A549 treated with GW870086 at 1 μM for 4 hours (cell line): ENCODE data around the gene HYAL2. TPM values are rescaled to one million over a fixed set of nuclear protein-coding genes. Genes with fewer than 3 reads are reported as not detected.

Experiments used
- total RNA-seq: library from RNA; stranded (reverse); fragments of 200-300 nt; extraction: Qiagen RNA extraction; gene quantifications from 5 replicates; pipeline ENCODE4 v1.2.3, GENCODE V29; 2022; ENCODE audit warnings: low read depth

Gene HYAL2, protein sequence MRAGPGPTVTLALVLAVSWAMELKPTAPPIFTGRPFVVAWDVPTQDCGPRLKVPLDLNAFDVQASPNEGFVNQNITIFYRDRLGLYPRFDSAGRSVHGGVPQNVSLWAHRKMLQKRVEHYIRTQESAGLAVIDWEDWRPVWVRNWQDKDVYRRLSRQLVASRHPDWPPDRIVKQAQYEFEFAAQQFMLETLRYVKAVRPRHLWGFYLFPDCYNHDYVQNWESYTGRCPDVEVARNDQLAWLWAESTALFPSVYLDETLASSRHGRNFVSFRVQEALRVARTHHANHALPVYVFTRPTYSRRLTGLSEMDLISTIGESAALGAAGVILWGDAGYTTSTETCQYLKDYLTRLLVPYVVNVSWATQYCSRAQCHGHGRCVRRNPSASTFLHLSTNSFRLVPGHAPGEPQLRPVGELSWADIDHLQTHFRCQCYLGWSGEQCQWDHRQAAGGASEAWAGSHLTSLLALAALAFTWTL
- total RNA-seq: 24.6 to 31.4 TPM (median 30.4 TPM) in 5 replicates

DNA sequence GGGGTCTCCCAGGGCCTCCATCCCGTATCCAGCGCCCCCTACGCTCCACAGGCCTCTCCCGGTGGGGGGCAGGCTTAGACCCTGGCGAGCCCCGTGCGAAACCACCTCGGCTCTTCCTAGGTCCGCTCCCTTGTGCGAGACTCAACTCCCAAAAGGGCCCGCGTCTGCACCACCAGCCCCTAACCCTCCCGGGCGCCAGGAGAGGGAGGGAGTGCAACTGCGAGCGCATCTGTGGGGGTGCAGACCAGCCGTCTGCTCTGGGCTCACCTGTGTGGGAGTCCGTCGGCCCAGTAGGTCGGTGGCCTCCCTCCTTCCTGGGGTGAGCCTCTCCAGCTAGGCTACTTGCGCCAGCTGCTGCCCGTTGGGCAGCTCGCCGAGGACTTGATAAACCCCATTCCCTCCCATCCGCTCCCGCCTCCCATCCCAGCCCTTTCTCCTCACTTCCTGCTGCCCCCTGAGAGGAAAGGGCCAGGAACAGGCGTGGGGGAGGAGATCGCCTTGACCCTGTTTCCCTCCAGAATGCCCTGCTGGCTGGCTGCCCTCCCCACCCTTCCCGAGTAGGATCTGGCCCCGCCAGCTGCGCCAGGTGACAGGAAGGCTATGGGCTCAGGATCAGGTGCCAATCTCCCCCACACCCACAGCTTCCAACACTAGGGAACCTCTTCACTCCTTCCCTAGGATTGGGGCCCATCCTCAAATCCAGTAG is at the start of gene HYAL2:
Gene HYAL2, minus strand, starts transcription at position 360 of the 706 bp plus-strand sequence. CDS start 2,256 bp downstream, outside the sequence.

DNA sequence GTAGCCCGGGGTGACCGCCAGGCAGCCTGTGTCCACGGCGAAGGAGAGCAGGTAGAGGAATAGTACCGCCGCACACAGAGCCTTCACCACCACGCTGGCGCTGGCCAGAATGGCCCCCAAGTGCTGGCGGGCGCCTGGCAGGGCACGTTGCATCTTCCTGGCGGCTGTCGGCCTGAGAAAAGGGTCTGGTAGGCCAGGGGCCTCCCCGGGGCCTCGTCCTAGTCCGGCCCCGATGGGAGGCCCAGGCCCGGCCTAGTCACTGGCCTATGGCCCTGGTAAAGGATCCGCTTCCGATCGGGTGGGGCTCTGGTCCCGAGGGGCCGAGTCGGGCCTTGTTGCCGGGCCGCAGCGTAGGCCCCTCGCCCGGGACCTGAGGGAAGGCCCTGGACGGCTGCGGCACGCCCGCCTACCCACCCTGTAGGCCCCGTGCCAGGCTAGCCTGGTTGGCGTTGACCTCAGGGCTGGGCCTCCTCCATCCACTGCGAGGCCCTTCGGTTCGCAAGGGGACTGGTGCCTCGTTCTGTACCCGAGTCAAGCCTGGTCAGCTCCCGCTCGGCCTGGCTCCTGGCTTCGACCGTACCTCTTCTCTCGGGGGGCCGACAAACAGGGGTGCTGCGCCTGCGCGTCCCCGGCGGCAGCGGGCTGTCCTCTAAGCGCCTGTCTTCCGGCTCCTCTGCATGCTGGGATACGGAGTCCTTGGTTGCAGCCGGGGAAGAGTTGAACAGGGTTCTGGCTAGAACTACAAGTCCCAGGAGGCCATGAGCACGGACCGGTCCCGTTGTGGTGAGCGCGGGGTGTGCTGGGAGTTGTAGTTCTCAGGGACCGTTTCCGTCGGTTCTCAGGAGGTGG is 36.6 kb upstream of the HYAL2 start, which contains the start of gene TMEM115:
Gene TMEM115, minus strand, starts transcription at position 611 of the 849 bp plus-strand sequence. Its CDS starts 458 bp downstream, at position 153.

DNA sequence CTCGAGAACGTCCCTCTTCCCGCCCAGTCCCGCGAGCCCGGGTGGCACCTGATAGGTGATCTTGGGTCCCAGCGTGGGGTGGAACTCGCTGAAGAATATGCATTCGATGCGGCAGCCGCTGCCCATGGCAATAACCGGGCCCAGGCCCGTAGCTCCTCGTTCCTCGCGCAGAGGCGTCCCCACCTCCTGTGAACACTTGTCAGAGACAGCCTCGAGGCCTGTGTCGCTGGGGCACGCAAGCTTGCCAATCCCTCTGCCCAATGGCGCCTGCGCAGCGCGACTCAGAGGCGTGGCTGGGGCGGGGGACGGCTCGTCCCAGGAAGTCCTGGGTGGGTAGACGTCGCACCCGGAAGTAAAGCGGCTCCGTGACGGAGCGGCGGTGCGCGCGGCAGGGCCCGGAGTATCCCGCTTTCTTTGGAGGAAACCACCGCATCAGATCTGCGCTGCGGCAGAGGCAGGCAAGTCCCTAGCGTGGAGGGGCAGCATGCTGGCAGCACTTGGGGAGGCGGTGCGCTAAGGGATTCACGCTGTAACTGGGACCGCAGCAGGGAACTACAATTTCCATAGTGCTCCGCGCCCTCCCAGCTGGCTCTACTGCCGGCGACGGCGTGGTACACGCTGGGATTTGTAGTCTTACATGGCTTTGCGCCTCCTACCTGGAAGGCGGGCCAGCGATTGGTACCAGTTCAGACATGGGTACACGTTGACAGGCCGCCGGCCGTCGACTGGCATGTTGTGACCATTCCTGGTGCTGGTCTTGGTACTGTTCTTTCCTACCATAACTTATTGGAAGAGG is 28.2 kb upstream of the HYAL2 start, which contains the start of the genes CYB561D2 and NPRL2:
Gene CYB561D2, plus strand, starts transcription at position 336 of the 796 bp plus-strand sequence. CDS start 572 bp downstream, outside the sequence.
Gene NPRL2, minus strand, starts transcription at position 249 of the 796 bp plus-strand sequence. Its CDS starts 123 bp downstream, at position 126.

DNA sequence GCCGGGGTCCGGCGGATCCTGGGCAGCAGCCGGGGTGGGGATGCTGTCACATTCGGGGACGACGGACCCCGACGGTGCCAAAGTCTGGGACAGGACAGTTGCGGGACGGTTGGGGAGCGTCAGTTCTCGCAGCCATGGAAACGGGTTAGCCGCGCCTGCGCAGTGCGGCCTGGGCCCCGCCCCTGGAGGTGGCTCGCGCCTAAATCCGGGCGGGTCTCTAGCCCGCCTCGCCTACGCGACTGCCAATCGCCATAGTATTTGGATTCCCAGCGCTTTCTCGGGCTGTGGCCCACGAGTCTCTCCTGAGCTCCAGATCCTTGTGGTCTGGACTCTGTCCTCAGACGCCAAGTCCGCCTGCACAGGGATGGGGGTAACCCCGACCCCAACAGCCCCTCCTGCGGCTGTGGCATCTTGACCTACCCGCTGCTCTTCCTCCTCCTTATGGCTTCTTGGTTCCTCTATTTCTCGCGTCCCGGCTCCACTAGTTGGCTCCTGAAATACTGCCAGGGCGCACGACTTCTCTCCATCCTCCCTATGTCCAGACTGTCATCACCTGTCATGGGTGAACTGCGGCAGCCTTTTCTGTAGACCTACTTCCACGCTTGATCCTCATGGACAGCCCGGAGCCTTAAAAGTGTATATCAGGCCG is 23.2 kb upstream of the HYAL2 start, which contains the start of gene ZMYND10:
Gene ZMYND10, minus strand, starts transcription at position 147 of the 649 bp plus-strand sequence. CDS start 153 bp downstream, outside the sequence.

DNA sequence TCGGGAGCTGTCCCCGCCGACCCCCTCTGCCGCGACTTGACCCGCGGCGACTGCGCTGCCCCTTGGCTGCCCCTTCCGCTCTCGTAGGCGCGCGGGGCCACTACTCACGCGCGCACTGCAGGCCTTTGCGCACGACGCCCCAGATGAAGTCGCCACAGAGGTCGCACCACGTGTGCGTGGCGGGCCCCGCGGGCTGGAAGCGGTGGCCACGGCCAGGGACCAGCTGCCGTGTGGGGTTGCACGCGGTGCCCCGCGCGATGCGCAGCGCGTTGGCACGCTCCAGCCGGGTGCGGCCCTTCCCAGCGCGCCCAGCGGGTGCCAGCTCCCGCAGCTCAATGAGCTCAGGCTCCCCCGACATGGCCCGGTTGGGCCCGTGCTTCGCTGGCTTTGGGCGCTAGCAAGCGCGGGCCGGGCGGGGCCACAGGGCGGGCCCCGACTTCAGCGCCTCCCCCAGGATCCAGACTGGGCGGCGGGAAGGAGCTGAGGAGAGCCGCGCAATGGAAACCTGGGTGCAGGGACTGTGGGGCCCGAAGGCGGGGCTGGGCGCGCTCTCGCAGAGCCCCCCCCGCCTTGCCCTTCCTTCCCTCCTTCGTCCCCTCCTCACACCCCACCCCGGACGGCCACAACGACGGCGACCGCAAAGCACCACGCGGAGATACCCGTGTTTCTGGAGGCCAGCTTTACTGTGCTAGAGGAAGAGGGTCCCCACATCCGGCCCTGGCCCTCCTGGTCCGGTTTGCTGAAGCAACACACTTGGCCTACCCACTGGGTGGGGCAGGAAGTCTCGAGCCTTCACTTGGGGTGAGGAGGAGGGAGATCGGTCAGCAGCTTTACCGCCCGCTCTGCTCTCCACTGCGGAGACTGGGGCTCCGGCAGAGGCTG is 18.1 kb upstream of the HYAL2 start, which contains the start of gene RASSF1:
Gene RASSF1, minus strand, starts transcription at position 389 of the 882 bp plus-strand sequence. Its CDS starts 31 bp downstream, at position 358.

DNA sequence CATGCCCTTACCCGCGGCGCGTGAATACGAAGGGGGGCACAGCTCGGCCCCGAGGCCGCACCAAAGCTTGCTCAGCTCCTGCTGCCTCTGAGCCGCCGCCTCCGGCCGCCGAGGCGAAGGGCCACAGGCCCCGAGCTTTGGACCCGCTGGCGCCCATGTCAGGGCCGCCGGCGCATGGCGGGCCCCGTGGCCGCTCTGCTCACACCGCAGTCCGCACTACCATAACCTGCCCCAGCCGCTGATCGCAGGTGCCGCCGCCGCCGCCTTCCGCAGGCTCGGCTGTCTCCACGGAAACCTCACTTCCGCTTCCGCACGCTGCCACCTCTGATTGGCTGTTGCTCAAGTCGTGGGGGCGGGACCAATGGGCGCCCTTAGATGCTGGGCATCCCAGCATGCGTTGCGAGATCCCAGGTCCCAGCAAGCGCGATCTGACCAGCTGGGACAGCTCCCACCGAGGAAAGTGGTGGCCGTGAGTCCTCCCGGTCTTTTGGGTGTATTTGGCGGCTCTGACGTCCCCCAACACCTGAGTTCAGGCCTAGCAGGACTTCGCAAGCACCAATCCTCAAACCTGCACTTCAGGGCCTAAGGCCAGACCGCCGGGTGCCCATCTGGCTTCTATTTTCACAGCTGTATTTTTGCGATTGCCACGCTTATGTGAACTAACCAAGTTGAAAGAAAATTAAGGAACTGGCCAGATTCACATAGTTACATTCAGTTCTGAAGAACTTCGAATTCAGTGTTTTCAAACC is 5.6 kb upstream of the HYAL2 start, which contains the start of gene TUSC2:
Gene TUSC2, minus strand, starts transcription at position 281 of the 749 bp plus-strand sequence. Its CDS starts 124 bp downstream, at position 157.

DNA sequence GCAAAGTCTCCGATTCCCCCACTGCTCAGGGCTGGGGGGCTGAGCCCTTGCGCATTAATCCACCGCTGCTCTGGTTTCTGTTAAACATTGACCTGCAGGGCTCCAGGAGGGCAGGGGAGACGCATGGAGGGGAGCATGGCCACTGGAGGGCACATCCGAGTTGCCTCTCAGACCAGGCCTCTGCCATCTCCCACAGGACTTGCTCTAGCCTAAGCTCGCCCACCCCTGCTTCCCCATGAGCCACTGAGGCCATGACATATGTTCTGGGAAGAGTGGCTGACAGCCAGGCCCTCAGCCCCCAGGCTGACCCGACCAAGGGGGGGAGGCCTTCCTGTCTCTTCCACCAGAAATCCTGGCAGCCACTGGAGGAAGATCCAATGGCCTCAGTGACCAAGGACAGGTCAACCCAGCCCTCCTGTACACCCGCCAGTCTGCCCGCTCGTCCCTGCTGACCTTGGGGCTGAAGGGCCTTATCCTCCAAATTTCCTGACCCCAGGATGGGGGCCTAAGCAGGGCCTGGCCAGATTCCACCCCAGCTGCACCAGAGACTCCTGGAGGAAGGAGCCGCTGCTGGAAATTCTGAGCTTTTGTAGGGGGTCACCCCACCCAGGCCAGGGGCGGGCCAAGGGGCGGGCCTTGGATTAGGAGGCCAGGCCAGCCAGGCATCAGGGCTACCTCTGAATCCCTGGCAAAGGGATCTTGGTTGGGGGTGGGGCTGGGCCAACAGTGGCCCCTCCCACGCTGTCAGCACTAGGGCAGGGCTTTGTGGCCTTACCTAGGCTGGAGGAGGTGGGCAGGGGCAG is 19.3 kb downstream of the HYAL2 start, which contains the start of gene HYAL1:
Gene HYAL1, minus strand, starts transcription at position 562 of the 803 bp plus-strand sequence. CDS start 618 bp downstream, outside the sequence.

DNA sequence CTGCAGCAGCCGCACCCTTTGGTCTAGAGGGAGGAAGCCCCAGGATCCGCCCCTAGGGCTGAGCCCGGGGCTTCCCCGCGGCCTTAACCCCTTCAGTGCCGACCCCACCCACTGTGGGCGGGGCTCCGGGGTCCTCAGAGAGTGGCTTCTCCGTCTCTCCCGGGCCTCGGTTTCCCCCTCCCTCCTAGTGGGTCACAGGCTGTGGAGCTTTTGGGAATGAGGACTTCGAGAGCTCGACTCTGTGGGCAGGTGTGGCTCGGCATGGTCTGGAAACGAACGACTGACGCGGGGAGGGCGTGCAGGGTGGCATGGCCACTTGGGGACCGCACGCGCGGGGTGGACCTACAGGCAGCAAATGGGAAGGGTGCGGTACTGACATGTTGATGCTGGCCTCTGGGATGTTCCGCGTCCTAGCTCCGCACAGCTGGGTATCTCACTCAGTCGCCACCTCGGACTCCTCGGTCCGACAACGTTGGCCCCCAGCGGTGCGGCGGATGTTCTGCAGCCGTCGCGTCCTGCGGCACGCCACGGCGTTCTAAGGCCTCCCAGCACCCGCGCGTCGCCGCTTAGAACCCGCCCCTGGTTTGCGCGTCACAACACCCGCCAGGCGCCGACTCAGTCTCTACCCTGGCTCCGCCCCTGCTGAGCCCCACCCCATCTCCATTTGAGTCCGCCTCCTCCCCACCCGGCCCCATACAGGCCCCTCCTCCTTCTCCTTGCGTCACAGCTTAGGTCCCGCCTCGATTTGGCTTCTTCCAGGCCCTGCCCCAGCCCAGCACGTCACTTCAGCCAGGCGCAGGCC is 23.5 kb downstream of the HYAL2 start, which contains the start of the genes HYAL3 and NAA80:
Gene HYAL3, minus strand, starts transcription at position 570 of the 802 bp plus-strand sequence. CDS start 3,803 bp downstream, outside the sequence.
Gene NAA80, minus strand, starts transcription at position 570 of the 802 bp plus-strand sequence. CDS start 1,942 bp downstream, outside the sequence.

DNA sequence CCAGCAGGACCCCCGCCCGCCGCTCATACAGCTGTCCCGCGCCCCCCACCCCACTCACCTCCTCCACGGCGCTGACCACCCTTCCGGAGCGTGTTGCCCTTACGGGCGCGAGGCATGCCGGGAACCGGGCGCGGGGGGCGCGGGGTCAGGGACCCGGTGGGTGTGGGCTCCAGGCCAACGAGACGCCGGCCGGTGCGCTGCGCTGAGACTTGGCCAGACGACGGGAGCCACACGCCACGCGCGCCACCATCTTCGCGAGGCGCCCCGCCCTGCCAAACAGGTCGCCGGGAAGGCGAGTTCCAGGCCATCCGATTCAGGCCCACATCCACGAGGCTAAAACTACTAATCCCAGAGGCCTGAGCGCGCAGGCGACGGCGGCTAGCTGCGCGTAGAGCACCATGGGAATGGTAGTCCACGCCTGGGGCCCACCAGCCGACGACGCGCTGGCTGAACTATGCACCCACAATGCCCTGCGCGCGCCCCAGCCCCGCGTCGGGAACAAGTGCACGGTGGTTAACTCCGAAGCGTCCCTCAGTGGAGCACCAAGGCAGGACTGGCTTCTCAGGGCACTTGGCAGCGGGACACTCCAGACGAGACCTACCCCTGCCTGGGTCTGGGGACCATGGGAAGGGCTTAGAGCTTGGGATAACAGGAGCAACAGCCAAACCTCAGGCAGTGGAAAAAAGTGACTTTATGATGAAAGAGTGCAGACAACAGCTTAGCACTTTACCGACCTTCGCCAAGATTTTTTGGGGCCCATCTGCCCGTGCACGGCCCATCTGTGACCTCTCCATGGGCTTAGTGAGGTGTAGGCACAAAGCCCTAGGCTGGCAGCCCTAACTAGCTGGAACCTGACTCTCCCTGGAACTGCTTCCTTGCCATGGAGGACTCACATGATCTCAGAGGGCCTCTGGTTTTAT is 30.1 kb downstream of the HYAL2 start, which contains the start of gene IFRD2:
Gene IFRD2, minus strand, starts transcription at position 271 of the 920 bp plus-strand sequence. Its CDS starts 155 bp downstream, at position 116.

DNA sequence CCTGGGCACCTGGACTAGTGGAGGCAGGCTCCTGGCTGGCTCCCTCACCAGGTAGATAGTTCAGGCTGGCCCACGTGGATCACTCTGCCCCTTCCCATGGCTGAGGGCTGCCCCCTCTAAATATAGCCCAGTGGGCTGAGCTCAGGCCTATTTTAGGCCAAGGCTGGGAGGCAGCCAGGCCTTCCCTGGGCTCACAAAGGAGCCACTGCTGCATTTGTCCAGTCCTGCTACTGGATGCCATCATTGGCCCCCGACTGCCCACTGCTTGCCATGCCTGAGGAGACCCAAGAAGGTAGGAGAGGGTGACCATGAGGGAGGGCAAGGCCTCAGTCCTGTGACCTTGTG is 43.7 kb downstream of the HYAL2 start, which contains the start of gene LSMEM2:
Gene LSMEM2, plus strand, starts transcription at position 208 of the 345 bp plus-strand sequence. Its CDS starts 27 bp downstream, at position 235.

DNA sequence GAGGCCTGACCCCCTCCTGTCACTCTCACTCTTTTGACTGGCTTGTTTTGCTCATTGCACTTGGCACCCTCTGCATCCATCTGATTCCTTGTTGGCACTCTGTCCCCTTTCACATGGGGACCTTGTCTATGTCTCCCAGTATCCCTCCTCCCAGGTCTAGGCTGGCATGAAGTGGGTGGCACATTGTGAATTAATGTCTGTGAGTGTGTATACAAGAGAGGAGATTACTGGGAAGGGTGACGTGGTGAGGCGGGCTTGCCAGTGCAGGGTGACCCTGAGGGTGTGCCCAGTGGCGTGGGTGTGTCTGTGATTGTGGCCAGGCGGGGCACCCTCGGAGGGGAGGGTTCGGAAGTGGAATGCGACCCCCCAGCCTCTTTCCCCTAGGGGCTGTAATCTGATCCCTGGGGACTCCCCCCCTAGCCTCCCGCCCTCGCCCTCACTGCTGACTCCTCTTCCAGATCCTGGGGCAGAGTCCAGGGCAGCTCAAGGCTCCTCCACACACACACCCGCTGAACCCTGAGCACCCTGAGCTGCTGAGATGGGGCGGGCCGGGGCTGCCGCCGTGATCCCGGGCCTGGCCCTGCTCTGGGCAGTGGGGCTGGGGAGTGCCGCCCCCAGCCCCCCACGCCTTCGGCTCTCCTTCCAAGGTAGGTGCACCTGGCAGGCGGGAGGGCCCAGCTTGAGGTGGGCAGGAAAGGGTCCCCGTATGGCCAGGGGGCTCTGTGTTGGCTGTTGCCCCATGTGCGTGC is 53.7 kb downstream of the HYAL2 start, which contains the start of gene SEMA3B:
Gene SEMA3B, plus strand, starts transcription at position 445 of the 749 bp plus-strand sequence. Its CDS starts 94 bp downstream, at position 539.

